Mucosa of stomach (tissue), 1 donor: Measurements from ENCODE around the gene MFSD11.
"Not testable (repeated sequence)": the region's sequence is repeated elsewhere in the genome, so short reads cannot be mapped to it uniquely, and the experiment has no call there.

Experiments used
- H3K27me3 ChIP-seq: one replicate; pipeline ENCODE4 v1.7.0; 2013; ENCODE audit warnings: mild to moderate bottlenecking, low read length; ENCODE audit not compliant: control insufficient read depth, insufficient read depth
- H3K36me3 ChIP-seq: one replicate; pipeline ENCODE4 v1.7.0; 2013; ENCODE audit warnings: low read length; ENCODE audit not compliant: control insufficient read depth, insufficient read depth
- H3K4me1 ChIP-seq: one replicate; pipeline ENCODE4 v1.7.0; 2013; ENCODE audit warnings: mild to moderate bottlenecking, low read length; ENCODE audit not compliant: control insufficient read depth, insufficient read depth
- H3K4me3 ChIP-seq: one replicate; pipeline ENCODE4 v1.7.0; 2013; ENCODE audit warnings: low read length
- H3K9ac ChIP-seq: one replicate; pipeline ENCODE4 v1.7.0; 2013; ENCODE audit warnings: mild to moderate bottlenecking, low read length, moderate library complexity
- H3K9me3 ChIP-seq: one replicate; pipeline ENCODE4 v1.7.0; 2013; ENCODE audit warnings: mild to moderate bottlenecking, low read length, moderate library complexity; ENCODE audit not compliant: control insufficient read depth
- donor health status: Pancreatic carcinoma.

MFSD11 gene

DNA sequence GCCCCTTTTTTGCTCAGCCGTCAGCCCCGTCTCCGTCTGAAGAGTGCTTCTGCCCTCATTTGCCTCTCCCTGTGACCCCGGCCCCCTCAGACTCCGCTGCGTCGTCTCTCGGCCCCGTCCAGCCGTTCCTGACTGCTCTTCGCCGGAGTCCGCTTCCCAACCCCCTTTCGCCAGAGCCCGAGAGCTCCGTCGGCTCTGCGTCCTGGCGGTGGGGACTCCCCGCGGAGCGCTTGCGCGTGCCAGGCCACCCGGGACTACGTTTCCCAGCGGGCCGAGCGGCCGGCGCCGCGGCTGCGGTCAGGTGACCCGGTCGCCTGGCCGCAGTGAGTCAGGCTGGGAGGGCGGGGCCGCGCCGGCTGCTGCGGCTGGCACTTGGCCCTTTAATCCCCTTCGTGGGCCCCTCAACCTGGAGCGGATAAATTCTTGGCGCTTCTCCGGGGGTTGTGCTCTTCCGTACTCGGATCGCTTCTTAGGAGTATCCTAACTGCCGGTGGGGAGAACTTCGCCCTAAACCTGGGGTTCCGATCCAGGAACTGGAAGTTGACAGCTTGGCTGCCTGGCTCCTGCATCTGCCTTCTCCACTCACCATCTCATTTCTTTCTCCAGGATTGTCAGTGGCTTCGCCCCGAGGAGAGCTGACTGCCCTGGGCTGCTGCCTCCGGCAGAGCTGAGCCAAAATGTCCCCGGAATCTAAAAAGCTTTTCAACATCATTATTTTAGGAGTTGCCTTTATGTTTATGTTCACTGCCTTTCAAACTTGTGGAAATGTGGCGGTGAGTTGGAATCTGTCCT is at the start of gene MFSD11:
MFSD11 (plus strand) TSS at position 444 of the 792 bp plus-strand sequence; CDS start at position 678, 234 bp downstream.
- peak within 1 kb of the TSS; percentile 71 for H3K4me3 ChIP-seq
- H3K27me3 ChIP-seq: no peaks in the 10 kb centered on the region
- H3K9me3 ChIP-seq: no peaks in the 10 kb centered on the region
- H3K9ac ChIP-seq: peak within 1 kb of the TSS; percentile 88
- H3K36me3 ChIP-seq: no peaks in the 10 kb centered on the region
- H3K4me1 ChIP-seq: peaks cover 12% of the 10 kb centered on the region

DNA sequence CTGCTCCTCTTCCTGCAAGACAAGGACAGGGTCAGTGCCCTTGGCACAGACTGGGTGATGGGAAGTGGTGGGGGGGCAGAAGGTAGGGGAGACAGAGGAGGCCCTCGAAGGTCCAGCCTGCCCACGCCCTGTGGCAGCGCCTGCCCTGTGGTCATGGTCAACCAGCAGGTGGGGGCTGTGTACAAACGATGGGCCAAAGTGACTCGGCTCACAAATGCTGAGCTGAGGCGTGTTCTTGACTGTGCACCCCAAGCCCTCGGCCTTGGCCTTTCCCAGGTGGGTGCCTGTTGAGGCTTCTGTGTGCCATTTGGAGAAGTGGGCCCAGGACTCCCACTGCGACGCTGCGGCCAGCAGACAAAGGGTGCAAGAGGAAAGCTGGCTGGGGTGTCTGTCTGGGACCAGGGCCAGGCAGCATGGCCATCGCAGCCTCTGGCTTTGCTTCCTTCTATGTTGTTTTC is 49.7 kb upstream of the MFSD11 start:
- Histone ChIP-seq H3K9ac (peak overlapping the region; percentile 24), H3K27me3 (no peaks in the 10 kb centered on the region), H3K36me3 (no peaks in the 10 kb centered on the region), H3K4me1 (peaks cover 12% of the 10 kb centered on the region), H3K9me3 (no peaks in the 10 kb centered on the region), H3K4me3 (no peak overlapping the region)

DNA sequence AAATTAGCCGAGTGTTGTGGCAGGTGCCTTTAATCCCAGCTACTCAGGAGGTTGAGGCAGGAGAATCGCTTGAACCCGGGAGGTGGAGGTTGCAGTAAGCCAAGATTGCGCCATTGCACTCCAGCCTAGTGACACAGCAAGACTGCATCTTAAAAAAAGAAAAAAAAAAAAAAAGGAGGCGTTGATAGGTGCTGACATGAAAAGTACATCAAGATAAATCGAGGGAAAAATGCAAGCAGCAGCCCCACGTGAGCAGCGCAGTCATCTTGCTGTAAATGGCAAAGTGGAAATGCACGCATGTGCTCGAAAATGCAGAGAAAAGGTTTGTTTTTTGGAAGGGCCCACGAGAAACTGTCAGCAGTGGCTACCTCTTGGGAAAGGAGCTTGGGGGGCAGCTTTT is 48.1 kb upstream of the MFSD11 start:
- H3K4me1 ChIP-seq: peaks cover 12% of the 10 kb centered on the region
- H3K4me3 ChIP-seq: no peak overlapping the region
- H3K9ac ChIP-seq: no peak overlapping the region
- H3K9me3 ChIP-seq: no peaks in the 10 kb centered on the region
- no peaks in the 10 kb centered on the region for H3K27me3 ChIP-seq
- H3K36me3 ChIP-seq: no peaks in the 10 kb centered on the region

DNA sequence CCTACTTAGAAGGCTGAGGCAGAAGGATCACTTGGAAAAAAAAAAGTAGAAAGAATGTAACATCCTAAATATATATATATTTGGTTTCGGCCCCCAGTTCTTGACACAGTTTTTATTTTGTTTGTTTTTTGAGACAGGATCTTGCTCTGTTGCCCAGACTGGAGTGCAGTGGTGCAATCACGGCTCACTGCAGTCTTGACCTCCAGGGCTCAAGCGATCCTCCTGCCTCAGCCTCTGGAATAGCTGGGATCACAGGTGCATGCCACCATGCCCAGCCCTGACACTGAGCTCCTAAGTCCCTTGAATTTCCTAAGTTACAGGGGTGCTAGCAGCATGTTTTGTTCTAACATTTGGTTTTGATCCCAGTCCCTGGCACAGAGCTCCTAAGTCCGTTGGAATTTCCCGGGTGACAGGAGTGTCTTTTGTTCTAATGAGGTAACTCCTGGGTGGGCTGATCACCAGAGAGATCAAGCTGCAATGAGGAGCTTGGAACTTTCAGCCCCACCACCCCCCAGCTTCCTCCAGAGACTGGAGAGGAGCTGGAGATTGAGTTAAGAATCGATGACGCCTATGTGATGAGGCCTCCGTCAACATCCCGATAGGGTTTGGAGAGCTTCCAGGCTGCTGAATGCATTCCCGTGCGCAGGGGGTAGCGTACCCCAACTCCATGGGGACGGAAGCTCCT is 47.2 kb upstream of the MFSD11 start:
- peaks cover 8% of the 10 kb centered on the region for H3K4me1 ChIP-seq
- H3K9me3 ChIP-seq: no peaks in the 10 kb centered on the region
- no peaks in the 10 kb centered on the region for H3K36me3 ChIP-seq
- no peak overlapping the region for H3K4me3 ChIP-seq
- H3K9ac ChIP-seq: no peak overlapping the region
- H3K27me3 ChIP-seq: no peaks in the 10 kb centered on the region

DNA sequence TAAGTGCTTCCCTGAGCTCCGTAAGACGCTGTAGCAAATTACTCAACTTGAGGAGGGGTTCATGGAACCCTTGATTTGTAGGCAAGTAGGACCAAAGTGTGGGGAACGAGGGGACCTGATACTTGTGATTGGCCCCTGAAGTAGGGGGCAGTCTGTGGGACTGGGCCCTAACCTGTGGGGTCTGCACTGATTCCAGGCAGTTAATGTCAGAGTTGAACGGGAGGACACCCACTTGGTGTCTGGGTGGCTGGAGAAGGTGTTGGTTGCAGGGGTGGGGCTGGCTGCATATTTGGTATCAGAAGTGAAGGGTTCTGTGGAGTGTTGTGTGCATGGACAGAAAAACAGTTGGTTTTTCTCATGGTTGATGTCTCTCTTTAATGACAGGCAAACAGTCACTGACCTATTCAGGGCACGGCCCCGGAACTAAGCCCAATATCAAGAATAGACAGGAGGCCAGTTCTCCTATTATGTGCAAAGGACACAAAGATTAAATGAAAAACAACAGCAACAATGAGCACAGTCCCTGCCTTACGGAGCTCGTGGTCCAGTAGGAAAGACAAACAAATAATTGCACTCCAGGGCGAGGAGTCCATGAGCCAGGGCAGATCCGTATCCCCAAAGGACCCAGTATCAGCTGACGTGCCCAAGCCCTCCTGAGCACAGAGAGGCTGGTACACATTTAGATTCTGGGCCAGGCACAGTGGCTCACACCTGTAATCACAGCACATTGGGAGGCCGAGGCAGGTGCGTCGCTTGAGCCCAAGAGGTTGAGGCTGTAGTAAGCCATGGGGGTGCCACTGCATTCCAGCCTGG is 46.3 kb upstream of the MFSD11 start:
- Histone ChIP-seq H3K9ac (no peak overlapping the region), H3K4me3 (no peak overlapping the region)

DNA sequence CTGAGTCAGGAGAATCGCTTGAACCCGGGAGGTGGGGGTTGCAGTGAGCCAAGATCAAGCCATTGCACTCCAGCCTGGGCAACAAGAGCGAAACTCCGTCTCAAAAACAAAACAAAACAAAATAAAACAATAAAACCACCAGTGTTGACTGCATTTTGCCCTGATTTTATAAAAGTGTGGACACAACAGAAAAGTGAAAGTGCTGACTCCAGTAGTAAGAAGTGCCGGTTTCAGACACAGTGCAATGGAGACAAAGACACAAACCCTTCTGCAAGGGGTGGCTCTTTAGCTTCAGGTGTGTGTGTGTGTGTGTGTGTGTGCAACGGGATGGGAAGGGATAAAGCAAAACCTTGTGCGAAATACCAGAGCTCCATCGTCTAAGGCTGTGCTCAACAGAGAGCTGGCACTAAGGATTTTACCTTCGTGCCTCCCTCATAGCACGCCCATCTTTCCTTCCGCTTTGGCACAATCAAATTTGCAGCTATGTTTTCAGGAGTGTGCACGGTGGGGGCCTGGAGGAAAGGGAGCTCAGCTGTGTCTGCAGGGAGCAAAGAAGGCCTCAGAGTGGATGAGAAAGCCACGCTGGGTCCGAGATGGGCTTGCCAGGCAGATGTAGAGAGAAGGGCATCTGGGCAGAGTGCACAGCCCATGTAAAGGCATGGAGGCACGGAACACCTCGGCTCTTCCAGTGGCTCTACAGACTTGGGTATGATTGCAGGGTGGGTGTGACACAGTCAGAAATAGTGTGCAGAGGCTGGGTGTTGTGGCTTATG is 42.7 kb upstream of the MFSD11 start:
- Histone ChIP-seq H3K9ac (no peak overlapping the region), H3K27me3 (no peaks in the 10 kb centered on the region), H3K4me1 (no peaks in the 10 kb centered on the region), H3K9me3 (no peaks in the 10 kb centered on the region), H3K4me3 (no peak overlapping the region), H3K36me3 (no peaks in the 10 kb centered on the region)

More for the DNA sequence above, 46.3 kb upstream of the MFSD11 start:
- H3K36me3 ChIP-seq: no peaks in the 10 kb centered on the region
- H3K4me1 ChIP-seq: peaks cover 7% of the 10 kb centered on the region
- no peaks in the 10 kb centered on the region for H3K9me3 ChIP-seq
- H3K27me3 ChIP-seq: no peaks in the 10 kb centered on the region

DNA sequence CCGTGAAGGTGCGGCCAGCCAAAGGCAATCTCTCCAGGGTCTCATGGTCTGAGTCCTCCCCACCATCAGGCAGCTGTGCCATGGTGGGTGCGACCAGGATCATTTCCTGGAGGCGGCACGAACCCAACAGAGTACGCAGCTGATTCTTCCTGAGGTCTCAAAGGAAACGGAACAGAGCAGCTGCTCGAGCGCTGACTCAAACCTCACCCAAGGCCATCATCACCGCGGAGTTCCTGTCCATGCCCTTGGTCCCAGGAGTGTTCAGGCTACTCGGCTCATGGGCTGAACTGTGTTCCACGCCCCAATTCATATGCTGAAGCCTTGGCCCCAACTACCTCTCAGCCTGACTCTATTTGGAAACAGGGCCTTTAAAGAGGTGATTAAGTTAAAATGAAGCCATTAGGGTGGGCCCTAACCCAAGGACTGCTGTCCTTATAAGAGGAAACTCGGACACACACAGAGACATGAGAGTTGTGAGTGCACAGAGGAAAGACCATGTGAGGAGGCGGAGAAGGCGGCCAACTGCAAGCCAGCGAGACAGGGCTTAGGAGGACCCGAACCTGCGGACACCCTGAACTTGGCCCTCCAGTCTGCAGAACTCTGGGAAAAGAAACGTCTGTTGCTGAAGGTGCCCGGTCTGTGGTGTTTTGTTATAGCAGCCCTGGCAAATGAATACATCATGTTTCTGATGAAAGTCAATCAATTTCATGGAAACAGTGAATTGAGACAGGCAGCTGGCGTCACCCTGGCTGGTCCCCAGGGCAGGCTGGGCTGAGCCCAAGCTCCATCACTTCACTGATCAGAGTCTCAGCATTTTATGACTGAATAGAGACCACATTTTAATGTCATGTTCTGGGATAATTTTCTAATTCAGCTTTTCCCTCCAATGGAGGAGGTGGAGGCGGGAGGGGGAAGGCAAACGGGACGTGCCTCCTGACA is 40.9 kb upstream of the MFSD11 start:
- Histone ChIP-seq H3K9ac (no peak overlapping the region), H3K4me3 (no peak overlapping the region), H3K36me3 (no peaks in the 10 kb centered on the region), H3K27me3 (no peaks in the 10 kb centered on the region), H3K4me1 (peaks cover 6% of the 10 kb centered on the region), H3K9me3 (no peaks in the 10 kb centered on the region)

DNA sequence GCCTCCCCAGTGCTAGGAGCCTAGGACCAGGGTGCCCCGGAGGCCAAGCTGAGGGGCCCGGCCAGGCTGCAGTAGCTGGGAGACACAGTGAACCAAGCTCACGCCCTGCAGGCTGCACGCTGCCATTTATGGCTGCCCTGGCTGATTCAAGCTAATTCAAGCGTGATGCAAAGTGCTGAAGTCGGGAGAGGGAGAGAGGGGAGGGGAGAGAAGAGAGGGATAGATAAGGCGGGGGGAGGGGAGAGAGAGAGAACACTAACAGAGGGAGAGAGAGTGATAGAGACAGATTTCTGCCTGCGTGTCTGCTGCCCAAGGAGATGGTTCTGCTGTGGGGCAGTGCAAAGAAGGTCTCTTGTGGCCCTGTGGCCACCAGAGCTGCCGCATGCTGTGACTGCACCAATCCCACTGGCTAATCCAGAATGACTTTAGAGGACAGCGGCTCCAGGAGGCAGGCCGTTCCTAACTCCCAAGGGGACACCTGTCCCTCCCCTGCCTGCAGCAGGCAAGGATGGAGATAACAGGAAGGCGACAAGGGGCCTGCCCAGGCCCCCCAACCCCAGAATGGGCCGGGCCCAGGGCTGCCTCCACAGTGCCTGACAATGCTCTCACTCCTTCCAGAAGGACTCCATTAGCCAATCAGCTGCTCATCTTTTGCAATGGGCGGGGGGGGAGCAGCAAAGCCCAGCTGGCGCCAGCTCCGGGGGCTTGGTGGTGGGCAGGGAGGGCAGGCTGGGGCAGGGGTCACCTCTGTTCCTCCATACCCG is 40.0 kb upstream of the MFSD11 start:
- Histone ChIP-seq H3K36me3 (no peaks in the 10 kb centered on the region), H3K9ac (no peak overlapping the region), H3K27me3 (no peaks in the 10 kb centered on the region), H3K9me3 (no peaks in the 10 kb centered on the region), H3K4me3 (no peak overlapping the region), H3K4me1 (peaks cover 6% of the 10 kb centered on the region)

DNA sequence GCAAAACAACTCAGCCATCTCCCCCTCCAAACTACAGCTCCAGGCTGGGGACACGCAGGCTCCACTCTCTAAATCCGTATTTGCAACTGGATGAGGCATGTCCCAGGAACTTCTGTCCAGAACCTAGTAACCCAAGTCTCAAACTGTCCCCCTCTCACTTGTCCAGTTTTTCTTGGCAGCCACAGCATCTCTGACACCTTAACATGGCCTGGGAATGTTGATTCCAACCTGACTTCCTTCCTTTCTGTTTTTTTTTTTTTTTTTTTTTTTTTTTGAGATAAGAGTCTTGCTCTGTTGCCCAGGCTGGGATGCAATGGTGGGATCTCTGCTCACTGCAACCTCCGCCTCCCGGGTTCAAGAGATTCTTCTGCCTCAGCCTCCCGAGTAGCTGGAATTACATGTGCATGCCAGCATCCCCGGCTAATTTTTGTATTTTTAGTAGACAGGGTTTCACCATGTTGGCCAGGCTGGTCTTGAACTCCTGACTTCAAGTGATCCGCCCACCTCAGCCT is 39.4 kb upstream of the MFSD11 start:
- H3K4me3 ChIP-seq, H3K27me3 ChIP-seq, H3K9me3 ChIP-seq, H3K36me3 ChIP-seq, H3K9ac ChIP-seq, H3K4me1 ChIP-seq: not testable (repeated sequence)

DNA sequence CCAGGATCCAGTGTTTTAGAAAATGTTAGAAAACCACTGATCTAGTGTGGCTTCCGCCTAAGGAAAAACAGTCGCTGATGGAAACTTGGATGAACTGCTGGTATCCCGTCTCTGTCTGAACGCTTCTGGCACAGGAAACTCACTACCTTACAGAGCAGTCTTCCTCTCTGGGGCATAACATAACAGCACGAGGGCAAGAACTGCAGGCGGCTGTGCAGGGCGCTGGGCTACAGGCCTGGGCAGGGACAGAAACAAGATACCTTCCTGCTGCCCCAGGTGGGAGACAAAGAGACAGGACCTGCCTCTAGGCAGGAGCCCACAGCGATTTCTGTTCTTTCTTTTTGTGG is 37.7 kb upstream of the MFSD11 start:
- H3K4me1 ChIP-seq: peaks cover 6% of the 10 kb centered on the region
- H3K36me3 ChIP-seq: no peaks in the 10 kb centered on the region
- H3K9me3 ChIP-seq: no peaks in the 10 kb centered on the region
- H3K4me3 ChIP-seq: no peak overlapping the region
- H3K9ac ChIP-seq: peak overlapping the region; percentile 49
- no peaks in the 10 kb centered on the region for H3K27me3 ChIP-seq
